ENCODE results near the gene MLH3.

GRCh38 chr14:75010472-75011093 is 40.7 kb downstream of the MLH3 start:
- TF ChIP-seq CTCF (IDR thresholded peaks at IDR 0.05) (no peak), POLR2A (IDR thresholded peaks at IDR 0.05) (no peak), POLR2AphosphoS5 (IDR thresholded peaks at IDR 0.05) (no peak)
